OCI-LY7 (cell line): ENCODE results near the gene TMEM25. TPM values are rescaled to one million over a fixed set of nuclear protein-coding genes. Genes with fewer than 3 reads are reported as not detected.

Experiments
- BruUV-seq: library from RNA; stranded (reverse); fragments of 400-500 nt; replicated peaks from 2 replicates; lab custom pipeline; 2021; lab: Mats Ljungman, UMichigan
- CTCF ChIA-PET: fragments of 300-600 bp; sonication (Branson Sonifier 250); formaldehyde crosslinking; loops from one replicate; lab custom pipeline; 2022; ENCODE audit warnings: antibody characterized with exemption; ENCODE audit not compliant: unreplicated experiment; lab: Charles Lee
- POLR2A ChIA-PET: fragments of 300-600 bp; sonication (Branson Sonifier 250); formaldehyde crosslinking; loops from one replicate; lab custom pipeline; 2022; ENCODE audit warnings: antibody characterized with exemption; lab: Charles Lee
- DNase-seq: peaks from one replicate; pipeline ENCODE4 v3.0.0-alpha.2; 2015; ENCODE audit warnings: low spot score
- H2AFZ ChIP-seq: fragments of 200-600 bp; sonication (generic), shearing (Covaris generic); 2 replicates; pipeline ENCODE4 v1.6.1; 2014; ENCODE audit warnings: mild to moderate bottlenecking, antibody characterized with exemption, low read length, moderate library complexity
- H3K27ac ChIP-seq: fragments of 200-600 bp; sonication (generic); 2 replicates; pipeline ENCODE4 v1.5.1; 2014; ENCODE audit warnings: mixed run types, low read depth, mild to moderate bottlenecking, moderate library complexity, low read length, inconsistent platforms; ENCODE audit not compliant: poor library complexity, severe bottlenecking
- H3K36me3 ChIP-seq: fragments of 200-600 bp; sonication (generic); 2 replicates; pipeline ENCODE4 v1.6.1; 2014; ENCODE audit warnings: mild to moderate bottlenecking, antibody characterized with exemption, low read length, moderate library complexity, mixed read lengths; ENCODE audit not compliant: insufficient read depth
- H3K4me1 ChIP-seq: fragments of 200-600 bp; sonication (generic); 2 replicates; pipeline ENCODE4 v1.5.1; 2014; ENCODE audit warnings: mild to moderate bottlenecking, low read length; ENCODE audit not compliant: insufficient read depth, poor library complexity, severe bottlenecking
- H3K4me2 ChIP-seq: fragments of 200-600 bp; sonication (generic); 2 replicates; pipeline ENCODE4 v1.6.1; 2014; ENCODE audit warnings: mild to moderate bottlenecking, low read length
- H3K4me3 ChIP-seq: fragments of 200-600 bp; sonication (generic); 2 replicates; pipeline ENCODE4 v1.5.1; 2014; ENCODE audit warnings: mild to moderate bottlenecking, low read depth, low read length; ENCODE audit not compliant: poor library complexity, severe bottlenecking
- H3K79me2 ChIP-seq: fragments of 200-600 bp; sonication (generic); 2 replicates; pipeline ENCODE4 v1.6.1; 2016; ENCODE audit warnings: low read depth, mild to moderate bottlenecking, low read length, moderate library complexity, mixed read lengths; ENCODE audit not compliant: insufficient read depth
- H3K9me2 ChIP-seq: fragments of 200-600 bp; sonication (generic); 2 replicates; pipeline ENCODE4 v1.6.1; 2016; ENCODE audit warnings: mild to moderate bottlenecking, low read length, mixed read lengths; ENCODE audit not compliant: insufficient read depth
- H3K9me3 ChIP-seq: fragments of 200-600 bp; sonication (generic); 2 replicates; pipeline ENCODE4 v1.6.1; 2014; ENCODE audit warnings: mild to moderate bottlenecking, mixed run types, low read length, mixed read lengths
- H4K20me1 ChIP-seq: fragments of 200-600 bp; sonication (generic); 2 replicates; pipeline ENCODE4 v1.6.1; 2014; ENCODE audit warnings: mild to moderate bottlenecking, antibody characterized with exemption, low read length, moderate library complexity, mixed read lengths; ENCODE audit not compliant: insufficient read depth
- EZH2phosphoT487 ChIP-seq: fragments of 200-600 bp; sonication (generic); IDR thresholded peaks from 2 replicates; pipeline ENCODE4 v1.6.1; 2018; ENCODE audit warnings: low read depth, borderline replicate concordance, mild to moderate bottlenecking, mixed run types, antibody characterized with exemption, low read length, moderate library complexity, mixed read lengths
- intact Hi-C: fragments of 100-400 bp; cut with micrococcal nuclease; formaldehyde crosslinking; loops from one replicate; pipeline ENCODE4 v1.10.0; 2022; ENCODE audit not compliant: unreplicated experiment
- total RNA-seq, 2 experiments: library from RNA; depleted of rRNA in 1 of 2; stranded (reverse); fragments of >200 nt in 1 of 2; shearing (Covaris generic) in 1 of 2; gene quantifications; 2 replicates each; pipeline ENCODE4 v1.2.3, GENCODE V29; 2014 to 2022
- TF ChIP-seq, protein P1 (sequence below): fragments of 200-600 bp; sonication (generic); conservative IDR thresholded peaks from 2 replicates; pipeline ENCODE4 v1.5.1; 2014; ENCODE audit warnings: mild to moderate bottlenecking, antibody characterized with exemption, low read length, moderate library complexity, mixed read lengths

Gene TMEM25
- total RNA-seq, 2 experiments from 2014 or later: 11.7 to 14.0 TPM

DNA sequence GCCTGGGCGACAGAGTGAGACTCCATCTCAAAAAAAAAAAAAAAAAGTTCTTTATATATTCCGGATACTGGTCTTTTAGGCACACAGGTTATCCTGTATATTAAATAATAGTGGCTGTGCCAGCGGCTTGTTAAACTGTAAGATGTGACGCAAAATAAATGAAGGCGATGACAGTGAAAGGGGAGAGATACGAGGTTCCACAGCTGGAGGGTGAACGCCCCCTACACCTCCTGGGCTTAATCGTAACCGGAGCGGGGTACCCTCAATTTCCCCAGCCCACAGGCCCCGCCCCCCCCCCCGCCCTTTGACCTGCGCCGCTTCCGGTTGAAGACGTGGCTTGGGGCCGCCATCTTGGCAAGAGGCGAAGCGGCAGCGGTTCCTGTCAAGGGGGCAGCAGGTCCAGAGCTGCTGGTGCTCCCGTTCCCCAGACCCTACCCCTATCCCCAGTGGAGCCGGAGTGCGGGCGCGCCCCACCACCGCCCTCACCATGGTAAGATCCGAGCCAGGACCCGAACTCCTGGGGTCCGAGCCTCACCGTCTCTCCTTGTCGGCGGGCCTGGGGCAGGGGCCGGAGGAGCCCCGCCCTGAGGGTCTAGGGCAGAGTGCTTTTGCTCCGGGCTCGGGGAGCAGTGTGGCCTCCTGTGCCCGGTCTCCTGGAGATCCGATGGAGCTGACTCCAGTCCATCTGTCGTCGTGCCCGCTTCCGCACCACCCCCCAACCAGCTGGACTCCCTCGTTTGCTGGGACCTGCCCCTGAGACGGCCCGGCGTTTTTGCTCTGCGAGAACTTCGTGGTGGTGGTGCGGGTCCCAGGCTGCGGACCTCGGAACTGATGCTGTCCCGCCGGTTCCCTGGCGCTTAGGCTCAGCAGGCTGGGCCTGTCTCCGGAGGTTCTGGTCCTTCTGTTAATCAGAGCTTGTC lies 41.3 kb downstream of the TMEM25 start, which contains the start of gene ARCN1:
Gene ARCN1, plus strand, starts transcription at position 349 of the 920 bp plus-strand sequence. Its CDS starts 139 bp downstream, at position 488.
- Histone ChIP-seq H4K20me1 (peaks cover 26% of the 10 kb centered on the region; the same call in 1 of the 2 replicates), H3K4me1 (peaks cover 33% of the 10 kb centered on the region), H3K9me3 (no peaks in the 10 kb centered on the region), H2AFZ (peak within 1 kb of the TSS; percentile 92), H3K27ac (peak within 1 kb of the TSS; percentile 66), H3K4me2 (peak within 1 kb of the TSS; percentile 86), H3K79me2 (peaks cover 58% of the 10 kb centered on the region), H3K36me3 (peaks cover 11% of the 10 kb centered on the region; the same call in 1 of the 2 replicates), H3K9me2 (no peaks in the 10 kb centered on the region), H3K4me3 (peak within 1 kb of the TSS; percentile 94)
- TF ChIP-seq, protein P1, sequence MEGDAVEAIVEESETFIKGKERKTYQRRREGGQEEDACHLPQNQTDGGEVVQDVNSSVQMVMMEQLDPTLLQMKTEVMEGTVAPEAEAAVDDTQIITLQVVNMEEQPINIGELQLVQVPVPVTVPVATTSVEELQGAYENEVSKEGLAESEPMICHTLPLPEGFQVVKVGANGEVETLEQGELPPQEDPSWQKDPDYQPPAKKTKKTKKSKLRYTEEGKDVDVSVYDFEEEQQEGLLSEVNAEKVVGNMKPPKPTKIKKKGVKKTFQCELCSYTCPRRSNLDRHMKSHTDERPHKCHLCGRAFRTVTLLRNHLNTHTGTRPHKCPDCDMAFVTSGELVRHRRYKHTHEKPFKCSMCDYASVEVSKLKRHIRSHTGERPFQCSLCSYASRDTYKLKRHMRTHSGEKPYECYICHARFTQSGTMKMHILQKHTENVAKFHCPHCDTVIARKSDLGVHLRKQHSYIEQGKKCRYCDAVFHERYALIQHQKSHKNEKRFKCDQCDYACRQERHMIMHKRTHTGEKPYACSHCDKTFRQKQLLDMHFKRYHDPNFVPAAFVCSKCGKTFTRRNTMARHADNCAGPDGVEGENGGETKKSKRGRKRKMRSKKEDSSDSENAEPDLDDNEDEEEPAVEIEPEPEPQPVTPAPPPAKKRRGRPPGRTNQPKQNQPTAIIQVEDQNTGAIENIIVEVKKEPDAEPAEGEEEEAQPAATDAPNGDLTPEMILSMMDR: 0 out of 2 replicates have a peak, but pooled peaks have one; percentile 16
- TF ChIP-seq EZH2phosphoT487: no peak
- intact Hi-C loops: loop anchor here (5.0 kb wide), 1 partner anchor 135 kb away; the partner anchor contains the start of gene KMT2A
- ChIA-PET CTCF (no interaction called here), POLR2A (interaction anchor here (0.5 to 1.7 kb wide), 10 partner anchors 11 to 556 kb away, joined by 3 to 6 read pairs (median 4); no protein-coding TSS in a partner anchor)
- no TSS peak for BruUV-seq
- DNase-seq: peak; percentile 90

DNA sequence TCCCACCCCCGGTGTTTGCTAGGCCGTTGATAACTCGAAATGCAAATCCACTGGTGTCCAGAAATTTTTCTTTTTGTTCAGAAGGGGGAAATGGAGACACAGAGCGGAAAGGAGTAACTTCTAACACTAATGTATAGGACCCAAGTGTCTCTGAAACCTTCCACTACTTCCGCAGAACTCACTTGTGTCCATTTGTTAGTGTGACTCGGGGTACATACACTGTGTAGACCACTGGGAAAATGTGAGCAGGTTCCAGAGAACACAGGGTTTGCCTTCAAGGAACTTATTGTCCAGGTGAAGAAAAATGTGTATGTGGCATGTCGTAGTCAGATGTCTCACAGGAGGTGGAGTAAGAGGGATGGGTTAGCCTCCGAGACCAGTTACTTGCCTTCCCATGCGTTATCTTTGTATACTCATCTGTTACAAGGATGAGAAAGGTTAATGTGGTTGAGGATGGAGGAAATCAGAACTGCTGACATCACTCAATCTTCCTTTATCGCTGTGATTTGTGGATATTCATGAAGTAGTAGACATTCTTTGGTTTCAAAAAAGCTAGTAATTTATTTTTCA lies 42.1 kb downstream of the TMEM25 start:
- no peaks in the 10 kb centered on the region for H3K9me2 ChIP-seq
- ChIA-PET POLR2A (interaction anchor here (0.5 to 1.3 kb wide), 3 partner anchors 18 to 283 kb away, joined by 3 to 4 read pairs (median 4); no protein-coding TSS in a partner anchor), CTCF (no interaction called here)
- H3K27ac ChIP-seq: peak overlapping the region; percentile 66
- no TSS peak for BruUV-seq
- peak; percentile 51 for DNase-seq
- peak overlapping the region; percentile 86 for H3K4me2 ChIP-seq
- peaks cover 33% of the 10 kb centered on the region for H3K4me1 ChIP-seq
- TF ChIP-seq EZH2phosphoT487: no peak
- TF ChIP-seq, protein P1: no peak
- peaks cover 65% of the 10 kb centered on the region for H3K79me2 ChIP-seq
- peaks cover 29% of the 10 kb centered on the region; the same call in 1 of the 2 replicates for H4K20me1 ChIP-seq
- intact Hi-C loops: loop anchor here (5.0 kb wide), 1 partner anchor 136 kb away; the partner anchor contains the start of gene KMT2A
- peak overlapping the region; percentile 94 for H3K4me3 ChIP-seq
- H3K36me3 ChIP-seq: peaks cover 16% of the 10 kb centered on the region
- H3K9me3 ChIP-seq: no peaks in the 10 kb centered on the region
- H2AFZ ChIP-seq: peak overlapping the region; percentile 92; the same call in 1 of the 2 replicates
